ENCODE results near the gene MEX3D. TPM values are rescaled to one million over a fixed set of nuclear protein-coding genes. Genes with fewer than 3 reads are reported as not detected.

MEX3D gene
- total RNA-seq, 1 donor from 2014 or later = 43.4 TPM

GRCh38 chr19:1613146-1613545, 45.0 kb upstream of the MEX3D start:
- FAIRE-seq (no peak), DNase-seq (ENCODE audit: low read depth) (no peak)
- TF ChIP-seq, protein P1, sequence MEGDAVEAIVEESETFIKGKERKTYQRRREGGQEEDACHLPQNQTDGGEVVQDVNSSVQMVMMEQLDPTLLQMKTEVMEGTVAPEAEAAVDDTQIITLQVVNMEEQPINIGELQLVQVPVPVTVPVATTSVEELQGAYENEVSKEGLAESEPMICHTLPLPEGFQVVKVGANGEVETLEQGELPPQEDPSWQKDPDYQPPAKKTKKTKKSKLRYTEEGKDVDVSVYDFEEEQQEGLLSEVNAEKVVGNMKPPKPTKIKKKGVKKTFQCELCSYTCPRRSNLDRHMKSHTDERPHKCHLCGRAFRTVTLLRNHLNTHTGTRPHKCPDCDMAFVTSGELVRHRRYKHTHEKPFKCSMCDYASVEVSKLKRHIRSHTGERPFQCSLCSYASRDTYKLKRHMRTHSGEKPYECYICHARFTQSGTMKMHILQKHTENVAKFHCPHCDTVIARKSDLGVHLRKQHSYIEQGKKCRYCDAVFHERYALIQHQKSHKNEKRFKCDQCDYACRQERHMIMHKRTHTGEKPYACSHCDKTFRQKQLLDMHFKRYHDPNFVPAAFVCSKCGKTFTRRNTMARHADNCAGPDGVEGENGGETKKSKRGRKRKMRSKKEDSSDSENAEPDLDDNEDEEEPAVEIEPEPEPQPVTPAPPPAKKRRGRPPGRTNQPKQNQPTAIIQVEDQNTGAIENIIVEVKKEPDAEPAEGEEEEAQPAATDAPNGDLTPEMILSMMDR (IDR thresholded peaks at IDR 0.05; ENCODE audit: insufficient read depth, low read length, severe bottlenecking) = no peak
- Histone ChIP-seq H3K27me3 (ENCODE audit: control insufficient read depth, insufficient read depth, low read length) (no peaks in the 10 kb centered on the region), H3K36me3 (ENCODE audit: control insufficient read depth, insufficient read depth, low read length) (peaks cover 29% of the 10 kb centered on the region), H3K4me3 (ENCODE audit: low read depth, low read length) (no peak overlapping the region)

DNA sequence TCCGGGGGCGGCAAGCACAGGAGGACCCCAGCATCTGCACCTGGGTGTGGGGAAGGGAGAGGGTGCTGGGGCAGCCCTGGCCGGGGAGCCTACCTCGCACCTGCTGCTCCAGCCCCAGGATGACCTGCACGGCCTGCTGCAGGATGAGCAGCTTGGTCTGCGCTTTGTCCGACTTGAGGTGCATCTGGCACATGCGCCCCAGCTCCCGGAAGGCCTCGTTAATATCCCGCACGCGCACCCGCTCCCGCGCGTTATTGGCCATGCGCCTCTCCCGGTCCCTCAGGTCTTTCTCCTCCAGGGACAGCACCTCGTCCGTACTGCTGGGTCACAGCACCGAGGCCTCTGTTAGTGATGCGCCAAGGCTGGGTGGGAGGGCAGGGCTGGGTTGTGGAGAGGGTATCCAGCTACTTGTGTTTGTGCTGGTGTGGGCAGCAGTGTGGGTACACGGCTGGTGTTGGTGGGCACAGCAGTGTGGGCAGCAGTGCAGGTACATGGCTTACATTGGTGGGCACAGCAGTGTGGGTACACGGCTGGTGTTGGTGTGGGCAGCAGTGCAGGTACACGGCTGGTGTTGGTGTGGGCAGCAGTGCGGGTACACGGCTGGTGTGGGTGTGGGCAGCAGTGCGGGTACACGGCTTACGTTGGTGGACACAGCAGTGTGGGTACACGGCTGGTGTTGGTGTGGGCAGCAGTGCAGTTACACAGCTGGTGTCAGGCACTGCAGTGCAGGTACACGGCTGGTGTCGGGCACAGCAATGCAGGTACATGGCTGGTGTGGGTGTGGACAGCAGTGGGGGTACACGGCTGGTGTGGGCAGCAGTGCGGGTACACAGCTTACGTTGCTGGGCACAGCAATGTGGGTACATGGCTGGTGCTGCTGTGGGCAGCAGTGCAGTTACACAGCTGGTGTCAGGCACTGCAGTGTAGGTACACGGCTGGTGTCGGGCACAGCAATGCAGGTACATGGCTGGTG, 44.3 kb upstream of the MEX3D start:
- DNase-seq (ENCODE audit: low read depth) = no peak
- TF ChIP-seq, protein P1 (IDR thresholded peaks at IDR 0.05; ENCODE audit: insufficient read depth, low read length, severe bottlenecking) = no peak
- Histone ChIP-seq H3K4me3 (ENCODE audit: low read depth, low read length) (no peak overlapping the region), H3K36me3 (ENCODE audit: control insufficient read depth, insufficient read depth, low read length) (peaks cover 28% of the 10 kb centered on the region), H3K27me3 (ENCODE audit: control insufficient read depth, insufficient read depth, low read length) (no peaks in the 10 kb centered on the region)
- FAIRE-seq = peak; percentile 100

DNA sequence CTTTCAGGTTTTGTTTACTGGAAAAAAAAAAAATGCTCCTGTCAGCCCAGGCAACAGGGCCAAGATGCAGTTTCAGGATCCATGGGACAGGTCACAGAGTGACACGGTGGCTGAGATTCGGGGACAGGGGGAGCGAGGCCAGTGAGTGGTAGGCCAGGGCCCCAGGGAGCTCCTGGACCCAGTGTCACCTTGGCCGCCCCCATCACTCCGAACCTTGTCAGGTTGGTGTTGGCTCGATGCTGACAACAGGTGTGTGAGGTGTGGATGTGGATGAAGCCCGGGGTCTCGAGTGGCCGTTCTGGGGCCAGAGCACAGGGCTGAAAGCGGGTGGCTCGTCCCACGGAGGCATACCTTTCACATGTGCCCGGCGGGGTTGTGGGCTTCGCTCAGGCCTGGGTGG, 43.2 kb upstream of the MEX3D start:
- FAIRE-seq = no peak
- no peak overlapping the region for H3K4me3 ChIP-seq (ENCODE audit: low read depth, low read length)
- TF ChIP-seq, protein P1 (IDR thresholded peaks at IDR 0.05; ENCODE audit: insufficient read depth, low read length, severe bottlenecking) = no peak
- H3K36me3 ChIP-seq (ENCODE audit: control insufficient read depth, insufficient read depth, low read length) = peaks cover 28% of the 10 kb centered on the region
- no peak for DNase-seq (ENCODE audit: low read depth)
- no peaks in the 10 kb centered on the region for H3K27me3 ChIP-seq (ENCODE audit: control insufficient read depth, insufficient read depth, low read length)

GRCh38 chr19:1610579-1610978, 42.5 kb upstream of the MEX3D start:
- no peaks in the 10 kb centered on the region for H3K27me3 ChIP-seq (ENCODE audit: control insufficient read depth, insufficient read depth, low read length)
- no peak overlapping the region for H3K4me3 ChIP-seq (ENCODE audit: low read depth, low read length)
- TF ChIP-seq, protein P1 (IDR thresholded peaks at IDR 0.05; ENCODE audit: insufficient read depth, low read length, severe bottlenecking) = no peak
- DNase-seq (ENCODE audit: low read depth) (no peak), FAIRE-seq (no peak)
- H3K36me3 ChIP-seq (ENCODE audit: control insufficient read depth, insufficient read depth, low read length) = peaks cover 28% of the 10 kb centered on the region

GRCh38 chr19:1609680-1610474, 41.8 kb upstream of the MEX3D start:
- peaks cover 26% of the 10 kb centered on the region for H3K36me3 ChIP-seq (ENCODE audit: control insufficient read depth, insufficient read depth, low read length)

More at GRCh38 chr19:1609680-1610474, 41.8 kb upstream of the MEX3D start:
- no peak for FAIRE-seq
- TF ChIP-seq, protein P1 (IDR thresholded peaks at IDR 0.05; ENCODE audit: insufficient read depth, low read length, severe bottlenecking) = no peak
- no peaks in the 10 kb centered on the region for H3K27me3 ChIP-seq (ENCODE audit: control insufficient read depth, insufficient read depth, low read length)
- H3K4me3 ChIP-seq (ENCODE audit: low read depth, low read length) = no peak overlapping the region
- no peak for DNase-seq (ENCODE audit: low read depth)

Data from bronchial epithelial cell (primary cell).